Astrocyte of the hippocampus (primary cell): Measurements from ENCODE around the gene VWF.
"Not testable (repeated sequence)": the region's sequence is repeated elsewhere in the genome, so short reads cannot be mapped to it uniquely, and the experiment has no call there.

Source experiments
- DNase-seq: peaks from one replicate; pipeline ENCODE4 v3.0.0; 2011; ENCODE audit warnings: low read depth, low spot score

VWF gene

GRCh38 chr12:6124411-6125309 lies at the start of gene VWF:
Gene VWF (minus strand): TSS chr12:6124670. CDS start chr12:6123196, 1,474 bp downstream.
- no peak for DNase-seq

- DNase-seq = no peak
Measured at GRCh38 chr12:6172862-6173261, 48.4 kb upstream of the VWF start.

- DNase-seq = no peak
Measured at GRCh38 chr12:6172086-6172485, 47.6 kb upstream of the VWF start.

- DNase-seq = no peak
Measured at GRCh38 chr12:6171409-6172015, 47.0 kb upstream of the VWF start.

DNA sequence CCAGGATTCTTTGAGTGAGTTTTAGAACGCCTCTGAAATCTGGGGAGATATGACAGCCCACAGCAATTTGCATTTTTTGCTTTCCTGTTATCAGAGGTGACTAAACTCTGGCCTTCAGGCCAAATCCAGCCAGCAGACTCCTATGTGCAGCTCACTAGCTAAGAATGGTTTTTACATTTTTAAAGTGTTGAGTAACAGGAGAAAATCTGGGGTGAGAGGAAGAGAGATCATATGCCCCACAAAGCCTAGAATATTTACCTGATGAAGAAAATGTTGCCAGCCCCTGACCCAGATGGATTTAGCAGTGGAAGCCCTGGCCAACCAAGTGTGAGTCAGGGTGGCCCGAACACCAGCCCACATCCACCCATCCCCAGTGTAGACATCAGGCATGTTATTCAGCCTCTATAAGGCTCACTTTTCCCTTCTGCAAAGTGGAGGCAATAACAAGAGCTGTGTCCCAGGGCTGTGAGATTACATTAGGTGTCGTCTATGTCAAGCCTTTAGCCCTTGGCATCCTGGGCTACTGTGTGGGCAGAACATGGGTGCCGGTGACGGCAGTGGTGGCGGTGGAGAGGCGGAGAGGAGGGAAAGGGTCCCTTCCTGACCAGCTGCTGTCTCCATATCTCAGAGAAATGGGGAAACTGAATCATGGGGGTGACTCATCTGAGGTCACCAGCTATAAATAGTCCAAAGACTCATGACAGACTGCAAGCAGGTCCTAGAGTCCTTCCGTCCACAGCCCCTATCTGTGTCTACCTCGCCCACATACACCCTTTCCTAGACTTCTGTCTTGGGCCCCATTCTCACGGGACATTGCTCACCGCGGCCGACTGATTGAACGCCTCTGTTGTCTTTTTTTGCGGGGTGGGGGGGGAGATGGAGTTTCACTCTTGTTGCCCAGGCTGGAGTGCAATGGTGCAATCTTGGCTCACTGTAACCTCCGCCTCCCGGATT lies 43.1 kb upstream of the VWF start:
- DNase-seq = peak; percentile 91

DNA sequence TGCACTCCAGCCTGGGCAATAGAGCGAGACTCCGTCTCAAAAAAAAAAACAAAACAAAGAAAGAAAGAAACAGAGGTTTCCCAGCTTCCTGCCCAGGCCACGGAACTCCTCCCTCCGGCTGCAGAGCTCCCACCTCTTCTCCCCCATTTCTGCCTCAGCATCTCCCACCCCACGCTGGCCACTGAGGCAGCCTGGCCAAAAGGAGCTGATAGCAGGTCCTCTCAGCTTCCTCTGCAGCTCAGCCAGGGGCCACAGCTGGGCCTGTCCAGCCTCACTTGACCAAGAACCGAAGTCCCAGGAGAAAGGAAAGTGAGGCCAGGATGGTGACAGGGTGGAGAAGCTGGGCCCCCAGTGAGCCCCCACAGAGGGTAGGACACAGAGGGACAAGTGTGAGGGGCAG lies 42.3 kb upstream of the VWF start:
- no peak for DNase-seq

GRCh38 chr12:6165395-6165794 lies 40.9 kb upstream of the VWF start:
- no peak for DNase-seq

DNA sequence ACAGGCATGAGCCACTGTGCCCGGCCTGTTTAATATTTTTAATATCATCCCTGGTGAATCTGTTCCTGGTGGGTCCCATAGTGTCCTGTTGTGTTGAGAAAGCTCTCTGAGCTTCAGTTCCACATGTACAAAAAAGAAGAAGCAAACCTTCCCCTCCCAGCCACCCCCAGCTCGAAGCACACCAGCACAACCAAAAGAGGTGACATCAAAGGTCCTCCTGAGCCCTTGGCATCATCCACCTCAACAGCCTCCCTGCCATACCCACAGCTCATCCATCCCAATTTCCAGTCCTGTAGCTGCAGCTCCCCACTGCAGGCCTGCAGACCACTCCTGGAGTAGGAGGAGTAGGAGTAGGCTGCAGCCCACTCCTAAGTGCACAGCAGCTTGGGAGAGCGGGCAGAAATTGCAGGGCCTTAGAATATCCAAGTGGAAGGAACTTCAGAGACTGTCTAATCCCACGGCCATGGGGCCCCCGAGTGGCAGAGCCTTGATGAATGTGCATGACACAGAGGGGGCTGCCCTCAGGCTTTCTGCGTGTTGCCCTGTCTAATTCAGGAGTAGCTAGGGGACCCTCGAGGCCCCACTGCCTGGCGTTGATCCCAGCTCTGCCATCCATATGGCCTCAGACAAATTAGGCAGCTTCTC lies 39.1 kb upstream of the VWF start:
- DNase-seq = no peak

GRCh38 chr12:6161124-6161882 lies 36.8 kb upstream of the VWF start:
- no peak for DNase-seq

- DNase-seq = not testable (repeated sequence)
Measured at GRCh38 chr12:6160049-6160649, 35.7 kb upstream of the VWF start.

GRCh38 chr12:6159166-6160011 lies 34.9 kb upstream of the VWF start:
- DNase-seq = not testable (repeated sequence)

DNA sequence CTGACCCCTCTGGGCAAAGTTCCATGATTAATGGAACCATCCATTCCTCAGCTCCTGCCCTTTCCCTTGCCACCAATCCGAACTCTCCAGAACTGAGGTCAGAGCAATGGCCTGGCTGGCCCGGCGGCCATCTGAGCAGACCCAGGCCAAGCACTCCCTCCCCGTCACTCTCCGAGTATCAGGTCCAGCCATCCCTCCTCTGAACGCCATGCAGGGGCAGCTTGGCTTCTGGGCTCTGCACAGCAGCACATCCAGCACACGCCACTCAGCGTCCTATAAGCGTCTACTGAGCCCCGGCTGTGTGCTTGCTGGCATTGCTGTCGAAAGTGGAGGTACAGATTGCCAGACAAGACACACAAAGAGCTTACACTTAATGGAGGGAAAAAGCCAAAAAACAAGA lies 34.3 kb upstream of the VWF start:
- no peak for DNase-seq

DNA sequence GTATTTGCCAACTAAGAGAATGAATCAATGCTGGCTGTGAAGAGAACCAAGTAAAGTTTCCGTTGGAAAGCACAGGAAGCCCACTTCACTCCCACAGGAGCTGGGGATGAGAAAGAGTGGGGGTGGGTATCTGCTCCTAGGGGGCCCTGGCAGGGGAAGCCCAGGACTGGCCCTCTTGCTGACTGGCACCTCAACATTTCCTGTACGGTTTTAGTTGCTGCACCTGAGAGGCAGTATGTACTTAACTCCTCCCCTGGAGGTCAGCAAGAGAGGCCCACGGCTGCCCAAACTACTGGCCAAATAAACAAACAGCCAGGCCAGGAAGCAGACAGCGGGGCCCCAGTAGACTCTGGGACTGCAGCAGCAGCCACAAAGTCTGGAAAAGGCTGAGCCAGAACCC lies 33.8 kb upstream of the VWF start:
- DNase-seq = no peak

GRCh38 chr12:6157482-6157881 lies 33.0 kb upstream of the VWF start:
- DNase-seq = no peak

DNA sequence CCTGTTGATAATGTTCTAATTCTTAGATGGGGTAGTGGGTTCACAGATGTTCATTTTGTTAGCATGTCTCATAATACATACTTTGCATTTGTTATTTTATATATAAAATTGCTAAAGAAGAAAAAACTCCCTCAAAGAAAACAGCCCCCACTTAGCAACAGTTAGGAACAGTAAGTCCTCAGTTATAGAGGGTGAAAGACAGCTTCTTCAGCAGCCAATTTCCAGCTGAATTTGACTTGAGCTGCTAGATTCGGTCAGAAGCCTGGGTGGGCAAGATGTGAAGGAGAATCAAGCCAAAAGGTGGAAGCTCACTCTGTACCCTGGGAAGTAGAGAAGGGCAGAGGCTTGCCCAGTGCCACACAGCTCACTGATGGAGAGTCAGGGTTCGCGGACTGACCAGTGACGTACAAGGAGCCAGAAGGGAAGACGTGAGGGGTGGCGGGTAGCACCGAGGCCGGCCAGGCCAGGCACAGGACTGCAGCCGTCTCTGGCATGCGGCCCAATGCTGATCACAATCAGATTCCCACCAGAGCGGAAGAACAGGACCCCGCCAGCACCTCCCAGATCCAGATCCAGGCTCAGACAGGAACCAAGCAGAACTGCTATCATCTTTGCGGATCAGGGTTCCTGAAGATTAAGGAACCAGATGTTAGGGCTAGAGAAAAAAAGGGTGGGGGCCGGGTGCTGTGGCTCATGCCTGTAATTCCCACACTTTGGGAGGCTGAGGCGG lies 30.4 kb upstream of the VWF start:
- no peak for DNase-seq

GRCh38 chr12:6148722-6149121 lies 24.3 kb upstream of the VWF start:
- DNase-seq = not testable (repeated sequence)

- DNase-seq = no peak
Measured at GRCh38 chr12:6148061-6148460, 23.6 kb upstream of the VWF start.

- no peak for DNase-seq
Measured at GRCh38 chr12:6146951-6147350, 22.5 kb upstream of the VWF start.

- no peak for DNase-seq
Measured at GRCh38 chr12:6146509-6146908, 22.0 kb upstream of the VWF start.
